Breast epithelium (tissue), 3 donors: Measurements from ENCODE around the gene SLC34A2.

Experiments used
- POLR2A ChIP-seq: fragments of 450-650 bp; IDR thresholded peaks from one replicate; pipeline ENCODE4 v1.6.1; 2016; ENCODE audit warnings: antibody characterized with exemption, mild to moderate bottlenecking, moderate library complexity
- POLR2AphosphoS5 ChIP-seq, 3 donors: sonication (generic); formaldehyde crosslinking; IDR thresholded peaks; one replicate each; pipeline ENCODE4 v1.6.1; 2017; ENCODE audit warnings: antibody characterized with exemption in 3 of 3

DNA sequence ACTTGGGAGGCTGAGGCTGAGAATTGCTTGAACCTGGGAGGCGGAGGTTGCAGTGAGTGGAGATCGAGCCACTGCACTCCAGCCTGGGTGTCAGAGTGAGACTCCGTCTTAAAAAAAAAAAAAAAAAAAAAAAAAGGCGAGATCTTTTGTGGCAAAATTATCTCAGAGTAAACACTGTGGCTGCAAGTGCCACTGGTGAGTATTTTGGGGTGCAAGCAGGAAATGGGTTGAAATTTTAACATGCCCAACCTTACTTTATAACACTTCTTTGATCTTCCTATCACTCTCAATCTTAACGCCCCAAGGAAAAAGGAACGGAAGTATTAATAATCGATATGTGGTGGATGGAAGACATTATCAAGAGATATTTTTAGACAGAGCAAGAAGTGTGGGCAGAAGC lies 32.1 kb downstream of the SLC34A2 start:
- TF ChIP-seq POLR2AphosphoS5 (IDR thresholded peaks at IDR 0.05), result no peak
- TF ChIP-seq POLR2A, result no peak
